Sigmoid colon (tissue), 7 donors: Measurements from ENCODE around the gene PXN. TPM values are rescaled to one million over a fixed set of nuclear protein-coding genes. Genes with fewer than 3 reads are reported as not detected.

ENCODE experiments used
- DNase-seq: peaks from one replicate; pipeline ENCODE4 v3.0.0-alpha.2; 2019
- H3K27ac ChIP-seq, 4 donors: fragments of 200-600 bp; sonication (generic); one replicate each; pipeline ENCODE4 v1.5.1; 2016 to 2019; ENCODE audit warnings: mild to moderate bottlenecking in 1 of 4
- H3K27me3 ChIP-seq, 3 donors: fragments of 200-600 bp; sonication (generic); one replicate each; pipeline ENCODE4 v1.5.1; 2019; ENCODE audit warnings: mild to moderate bottlenecking in 1 of 3
- H3K36me3 ChIP-seq, 4 donors: fragments of 200-600 bp; sonication (generic); one replicate each; pipeline ENCODE4 v1.5.1; 2016 to 2019
- H3K4me1 ChIP-seq, 4 donors: fragments of 200-600 bp; sonication (generic); one replicate each; pipeline ENCODE4 v1.5.1; 2017 to 2019
- H3K4me3 ChIP-seq, 4 donors: fragments of 200-600 bp; sonication (generic); one replicate each; pipeline ENCODE4 v1.5.1; 2017 to 2019; ENCODE audit warnings: mild to moderate bottlenecking in 2 of 4, moderate library complexity in 1 of 4
- H3K9me3 ChIP-seq, 4 donors: fragments of 200-600 bp in 3 of 4; sonication (generic) in 3 of 4; one replicate each; pipeline versions ENCODE4 v1.5.1 to v1.6.1; 2013 to 2019
- EP300 ChIP-seq, 4 donors: sonication (generic); formaldehyde crosslinking; IDR thresholded peaks; one replicate each; pipeline ENCODE4 v1.6.1; 2017; ENCODE audit warnings: antibody characterized with exemption in 4 of 4
- POLR2A ChIP-seq, 2 donors: fragments of 450-650 bp; IDR thresholded peaks; one replicate each; pipeline ENCODE4 v1.6.1; 2016; ENCODE audit warnings: antibody characterized with exemption in 2 of 2, mild to moderate bottlenecking in 2 of 2, moderate library complexity in 2 of 2
- POLR2AphosphoS5 ChIP-seq, 4 donors: sonication (generic); formaldehyde crosslinking; IDR thresholded peaks; one replicate each; pipeline ENCODE4 v1.6.1; 2017; ENCODE audit warnings: antibody characterized with exemption in 4 of 4
- WGBS, 2 donors: extraction: QIAGEN DNeasy Blood & Tissue Kit; methylation state at CpG; one replicate each; pipeline ENCODE4 v1.1.7; 2013; 5-methylcytosine and 5-hydroxymethylcytosine counted together
- intact Hi-C: fragments of 100-400 bp; cut with DNase I; formaldehyde crosslinking; loops from one replicate; pipeline ENCODE4 v1.15.1; 2023
- polyA plus RNA-seq, 3 donors: library from polyadenylated mRNA; stranded (reverse); fragments of 200-250 nt; gene quantifications; one replicate each; pipeline ENCODE4 v1.2.3, GENCODE V29; 2013
- total RNA-seq, 4 donors: library from RNA; depleted of rRNA; stranded (reverse); fragments of >200 nt; gene quantifications; one replicate each; pipeline ENCODE4 v1.1.0, GENCODE V29; 2016
- TF ChIP-seq, protein P1 (sequence below), 4 experiments: fragments of 450-650 bp in 3 of 4; fragments of 200-600 bp in 1 of 4; IDR thresholded peaks; one replicate each; pipeline ENCODE4 v1.5.1; 2016 to 2019; ENCODE audit warnings: antibody characterized with exemption in 4 of 4, mild to moderate bottlenecking in 3 of 4, moderate library complexity in 2 of 4
- donor health status: healthy with polysubstance abuse.
- donor health status: Bipolar disorder and iron deficiency.
- donor health status: healthy.

PXN gene
- total and polyA plus RNA-seq, 7 donors: 41.0 to 127 (median 79.3) TPM

DNA sequence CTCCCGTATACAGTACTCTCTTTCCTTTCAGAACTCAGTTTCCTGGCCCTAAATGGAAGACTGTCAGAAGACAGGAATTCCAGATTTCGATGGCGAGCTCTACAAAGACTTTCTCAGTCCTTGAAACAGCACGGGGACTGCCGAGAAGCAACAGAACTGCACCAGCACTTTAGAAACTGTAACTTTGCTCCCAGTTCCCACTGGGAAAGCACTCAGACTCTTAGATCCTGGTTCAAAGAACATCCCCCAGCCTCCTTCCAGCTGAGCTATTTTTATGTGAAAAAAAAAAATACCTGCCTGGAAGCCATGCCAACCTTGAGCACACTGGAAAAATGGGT is 1.8 kb downstream of the PXN start:
- peaks cover 0 to 64% (median 62%) of the 10 kb centered on the region in 4 donors for H3K4me1 ChIP-seq
- H3K4me3 ChIP-seq: peak overlapping the region; percentile 86 to 99 (median 91)
- no peaks in the 10 kb centered on the region for H3K9me3 ChIP-seq
- WGBS, 2 donors: 71 to 76% methylated on average over 5 of the region's 5 CpGs
- no peak for DNase-seq
- no peaks in the 10 kb centered on the region for H3K36me3 ChIP-seq
- no peaks in the 10 kb centered on the region for H3K27me3 ChIP-seq
- TF ChIP-seq POLR2AphosphoS5 (IDR thresholded peaks at IDR 0.05): no peak
- TF ChIP-seq, protein P1, sequence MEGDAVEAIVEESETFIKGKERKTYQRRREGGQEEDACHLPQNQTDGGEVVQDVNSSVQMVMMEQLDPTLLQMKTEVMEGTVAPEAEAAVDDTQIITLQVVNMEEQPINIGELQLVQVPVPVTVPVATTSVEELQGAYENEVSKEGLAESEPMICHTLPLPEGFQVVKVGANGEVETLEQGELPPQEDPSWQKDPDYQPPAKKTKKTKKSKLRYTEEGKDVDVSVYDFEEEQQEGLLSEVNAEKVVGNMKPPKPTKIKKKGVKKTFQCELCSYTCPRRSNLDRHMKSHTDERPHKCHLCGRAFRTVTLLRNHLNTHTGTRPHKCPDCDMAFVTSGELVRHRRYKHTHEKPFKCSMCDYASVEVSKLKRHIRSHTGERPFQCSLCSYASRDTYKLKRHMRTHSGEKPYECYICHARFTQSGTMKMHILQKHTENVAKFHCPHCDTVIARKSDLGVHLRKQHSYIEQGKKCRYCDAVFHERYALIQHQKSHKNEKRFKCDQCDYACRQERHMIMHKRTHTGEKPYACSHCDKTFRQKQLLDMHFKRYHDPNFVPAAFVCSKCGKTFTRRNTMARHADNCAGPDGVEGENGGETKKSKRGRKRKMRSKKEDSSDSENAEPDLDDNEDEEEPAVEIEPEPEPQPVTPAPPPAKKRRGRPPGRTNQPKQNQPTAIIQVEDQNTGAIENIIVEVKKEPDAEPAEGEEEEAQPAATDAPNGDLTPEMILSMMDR (IDR thresholded peaks at IDR 0.05): no peak
- no peak for TF ChIP-seq EP300 (IDR thresholded peaks at IDR 0.05)
- no peak for TF ChIP-seq POLR2A (IDR thresholded peaks at IDR 0.05)
- intact Hi-C loops: loop anchor here (2.0 kb wide), 2 partner anchors 27 to 63 kb away; partner anchors contain the start of genes RNU4-2 and RPLP0
- peak overlapping the region; percentile 88 to 96 (median 95) for H3K27ac ChIP-seq

GRCh38 chr12:120262852-120263747 is 2.4 kb downstream of the PXN start:
- peak; percentile 76 for DNase-seq
- TF ChIP-seq, protein P1 (IDR thresholded peaks at IDR 0.05): no peak
- peak in 3 of 4 donors; percentile 1 to 21 (median 16) for TF ChIP-seq POLR2AphosphoS5 (IDR thresholded peaks at IDR 0.05)
- no peak for TF ChIP-seq POLR2A (IDR thresholded peaks at IDR 0.05)
- TF ChIP-seq EP300 (IDR thresholded peaks at IDR 0.05): no peak
- no peaks in the 10 kb centered on the region for H3K9me3 ChIP-seq
- peaks cover 0 to 70% (median 68%) of the 10 kb centered on the region in 4 donors for H3K4me1 ChIP-seq
- H3K27ac ChIP-seq: peak overlapping the region; percentile 88 to 96 (median 95)
- intact Hi-C loops: no loop called here
- 55 to 65% methylated on average over 15 of the region's 15 CpGs for WGBS, 2 donors
- H3K4me3 ChIP-seq: peak overlapping the region; percentile 86 to 99 (median 91)
- no peaks in the 10 kb centered on the region for H3K27me3 ChIP-seq
- no peaks in the 10 kb centered on the region for H3K36me3 ChIP-seq

DNA sequence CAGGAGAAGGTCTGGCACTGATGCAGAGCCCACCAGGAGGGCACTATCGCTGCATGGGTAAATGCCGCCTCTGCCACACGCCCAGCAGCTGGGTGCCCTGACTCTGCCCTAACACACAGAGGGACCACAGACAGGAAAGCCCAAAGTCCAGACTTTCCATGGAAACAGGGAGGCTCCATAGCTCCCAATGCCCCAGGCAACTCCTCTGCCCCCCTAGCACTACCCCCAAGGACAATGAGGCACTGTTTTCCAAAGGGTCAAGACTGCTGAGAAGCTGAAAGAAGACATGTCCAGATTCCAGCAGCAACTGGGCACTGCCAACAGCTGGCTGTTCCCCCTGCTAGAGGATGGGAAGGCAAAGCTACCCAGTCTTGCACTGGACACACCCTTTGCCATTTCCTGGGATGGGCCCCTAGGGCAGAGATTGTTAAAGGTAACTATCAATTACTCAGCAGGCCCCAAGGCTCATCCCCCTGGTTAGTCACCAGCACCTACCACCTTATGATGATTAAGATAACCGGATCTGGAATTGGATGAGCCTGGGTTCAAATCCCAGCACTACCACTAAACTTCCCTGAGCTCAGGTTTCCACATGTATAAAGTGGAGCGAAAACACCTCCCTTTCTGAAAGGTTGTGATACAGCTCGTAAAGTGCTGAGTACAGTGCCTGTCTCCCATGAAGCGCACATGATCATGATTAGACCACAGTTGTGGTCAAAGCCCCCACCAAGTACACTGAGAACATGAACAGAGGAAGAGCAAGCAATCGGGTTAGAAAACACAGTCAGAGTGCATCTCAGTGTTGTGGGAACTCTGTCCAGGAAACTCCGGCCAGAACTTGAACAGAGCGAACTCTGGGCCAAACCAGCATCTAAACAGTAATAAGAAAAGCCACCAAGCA is 3.3 kb downstream of the PXN start:
- peak; percentile 76 for DNase-seq
- Histone ChIP-seq H3K9me3 (no peaks in the 10 kb centered on the region), H3K27me3 (no peaks in the 10 kb centered on the region), H3K4me1 (peaks cover 0 to 79% (median 77%) of the 10 kb centered on the region in 4 donors), H3K27ac (peak overlapping the region; percentile 88 to 96 (median 95)), H3K4me3 (peak overlapping the region; percentile 4 to 91 (median 88)), H3K36me3 (no peaks in the 10 kb centered on the region)
- TF ChIP-seq, protein P1 (IDR thresholded peaks at IDR 0.05): no peak
- TF ChIP-seq POLR2A (IDR thresholded peaks at IDR 0.05) (no peak), POLR2AphosphoS5 (IDR thresholded peaks at IDR 0.05) (peak in 2 of 4 donors; percentile 9 to 14)
- WGBS, 2 donors: 54 to 60% methylated on average over 10 of the region's 10 CpGs
- intact Hi-C loops: no loop called here

GRCh38 chr12:120260607-120261006 is 4.9 kb downstream of the PXN start:
- H3K4me3 ChIP-seq: no peak overlapping the region
- H3K9me3 ChIP-seq: no peaks in the 10 kb centered on the region
- peak overlapping the region in 2 of 4 donors; percentile 88 to 96 for H3K27ac ChIP-seq
- intact Hi-C loops: no loop called here
- no peaks in the 10 kb centered on the region for H3K27me3 ChIP-seq
- DNase-seq: no peak
- TF ChIP-seq EP300 (IDR thresholded peaks at IDR 0.05) (no peak), POLR2A (IDR thresholded peaks at IDR 0.05) (no peak), POLR2AphosphoS5 (IDR thresholded peaks at IDR 0.05) (no peak)
- TF ChIP-seq, protein P1 (IDR thresholded peaks at IDR 0.05): no peak
- H3K4me1 ChIP-seq: peaks cover 0 to 93% (median 90%) of the 10 kb centered on the region in 4 donors
- peaks cover 0 to 4% (median 0%) of the 10 kb centered on the region in 4 donors for H3K36me3 ChIP-seq
- 95 to 98% methylated on average over 5 of the region's 5 CpGs for WGBS, 2 donors
